Fibroblast of skin of right quadriceps (primary cell): Measurements from ENCODE around the gene LRRTM4.
"Not testable (repeated sequence)": the region's sequence is repeated elsewhere in the genome, so short reads cannot be mapped to it uniquely, and the experiment has no call there.

ENCODE experiments used
- DNase-seq: peaks from one replicate; pipeline ENCODE4 v3.0.0-alpha.2; 2013

The LRRTM4 gene

DNA sequence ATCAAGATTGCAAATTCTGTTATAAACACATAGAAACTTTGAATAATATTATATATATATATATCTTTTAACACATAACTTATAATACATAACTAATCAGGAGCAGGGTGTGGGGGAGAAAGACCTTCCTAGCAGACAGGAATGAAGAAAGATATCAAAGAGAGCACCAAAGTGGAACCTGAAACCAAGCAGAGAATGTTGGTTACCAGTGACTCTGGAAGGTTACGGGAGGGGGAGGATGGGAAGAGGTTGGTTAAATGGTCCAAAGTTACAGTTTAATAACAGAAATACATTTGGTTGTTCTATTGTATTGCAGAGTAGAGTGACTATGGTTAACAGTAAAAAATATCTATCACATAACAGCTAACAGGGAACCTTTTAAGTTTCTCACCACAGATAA lies 366.7 kb downstream of the LRRTM4 start:
- no peak for DNase-seq

DNA sequence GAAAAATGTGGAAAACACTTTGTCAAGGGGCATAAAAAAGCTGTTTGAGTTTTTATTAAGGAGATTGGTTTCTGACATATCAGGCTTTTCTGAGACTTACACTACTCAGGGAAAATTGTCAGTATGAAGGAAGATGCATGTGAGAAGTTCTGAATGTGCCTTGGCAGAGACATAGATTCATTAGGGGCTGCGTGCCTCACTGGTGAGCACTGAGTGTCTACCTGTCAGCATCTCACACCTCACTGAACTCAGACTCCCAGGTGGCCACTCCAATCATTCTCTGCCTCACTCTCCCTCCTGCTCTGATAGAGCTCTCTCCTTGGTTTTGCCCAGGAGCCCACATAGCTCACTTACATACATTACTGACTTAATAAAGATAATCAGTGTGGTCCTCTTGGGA lies 372.6 kb downstream of the LRRTM4 start:
- DNase-seq: no peak

DNA sequence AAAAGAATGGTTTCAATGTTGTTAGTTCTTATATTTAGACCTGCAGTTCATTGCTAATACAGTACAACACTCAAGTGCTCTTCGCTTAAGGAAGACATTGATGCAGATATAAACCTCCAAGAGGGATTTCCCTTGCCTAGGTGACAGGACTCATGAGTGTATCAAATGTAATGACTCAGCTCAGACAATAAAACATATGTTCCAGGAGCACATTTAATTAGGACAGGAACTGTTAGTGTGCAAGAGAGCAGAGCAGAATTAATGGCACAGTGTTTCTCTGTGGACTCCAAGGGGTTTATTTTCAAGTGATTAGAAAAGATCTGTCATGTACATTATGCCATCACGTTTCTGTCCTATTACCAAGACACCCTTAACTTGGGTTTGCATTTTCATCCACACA lies 375.0 kb downstream of the LRRTM4 start:
- no peak for DNase-seq

DNA sequence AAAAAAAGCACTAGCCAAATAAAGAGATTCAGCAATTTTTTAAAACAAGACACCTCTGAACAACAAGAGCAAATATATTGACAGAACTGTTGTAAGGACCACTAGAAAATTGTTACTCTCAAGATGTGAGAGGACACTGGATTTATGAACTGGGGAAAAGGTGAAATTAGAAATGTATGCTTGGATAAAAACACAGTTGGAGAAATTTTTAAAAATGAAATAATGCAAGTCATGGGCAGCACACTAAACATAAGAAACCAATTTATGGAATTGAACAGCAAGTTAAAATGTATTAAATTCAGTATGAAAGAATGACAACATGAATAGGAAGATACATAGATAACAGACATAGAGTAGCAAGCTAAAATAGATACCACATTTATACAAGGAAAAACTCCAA lies 377.4 kb downstream of the LRRTM4 start:
- DNase-seq: no peak

DNA sequence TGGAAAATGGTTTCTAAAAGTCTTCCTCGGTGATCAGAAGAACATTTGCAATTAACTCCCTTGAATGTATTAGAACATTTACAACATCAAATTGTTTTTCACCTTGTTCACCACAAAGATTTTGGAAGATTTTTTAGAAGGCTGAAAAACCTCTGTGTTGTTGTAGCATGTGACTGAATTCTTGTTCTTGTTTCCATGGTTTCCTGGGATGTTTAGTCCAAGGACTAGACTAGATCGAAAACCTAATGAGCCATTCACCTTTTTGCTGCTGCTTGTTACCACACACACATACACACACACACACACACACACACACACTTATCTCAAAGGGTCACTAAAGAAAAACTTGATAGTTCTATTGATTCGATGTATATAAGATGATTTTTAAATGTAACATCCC lies 380.0 kb downstream of the LRRTM4 start:
- DNase-seq: no peak

DNA sequence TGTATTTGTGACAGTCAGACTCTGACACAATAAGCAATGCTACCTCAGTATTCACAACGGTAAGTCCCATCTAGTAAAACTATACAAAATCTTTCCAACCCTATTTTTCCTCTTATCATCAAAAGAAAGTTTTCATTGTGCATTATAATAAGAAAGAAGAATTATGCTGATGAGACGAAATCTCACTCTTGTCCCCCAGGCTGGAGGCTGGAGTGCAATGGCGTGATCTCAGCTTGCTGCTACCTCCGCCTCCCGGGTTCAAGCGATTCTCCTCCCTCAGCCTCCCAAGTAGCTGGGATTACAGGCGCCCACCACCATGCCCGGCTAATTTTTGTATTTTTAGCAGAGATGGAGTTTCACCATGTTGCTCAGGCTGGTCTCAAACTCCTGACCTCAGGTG lies 393.7 kb downstream of the LRRTM4 start:
- not testable (repeated sequence) for DNase-seq

DNA sequence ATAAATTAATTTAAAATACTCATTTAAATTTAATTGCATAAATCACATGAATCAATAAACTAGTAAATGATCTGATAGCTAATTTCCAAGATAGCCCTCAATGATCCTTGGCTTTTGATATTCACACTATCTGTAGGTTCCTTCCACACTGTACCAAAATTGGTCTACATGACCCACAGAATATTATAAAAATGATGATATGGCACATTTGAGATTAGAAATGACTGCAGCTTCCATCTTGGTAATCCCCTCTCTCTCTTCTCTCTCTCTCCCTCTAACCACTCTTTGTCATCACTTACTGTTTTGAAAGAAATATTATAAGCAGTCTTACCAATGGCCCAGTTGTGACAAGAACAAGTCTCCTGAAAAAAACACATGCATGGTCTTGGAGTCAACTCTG lies 394.8 kb downstream of the LRRTM4 start:
- no peak for DNase-seq

DNA sequence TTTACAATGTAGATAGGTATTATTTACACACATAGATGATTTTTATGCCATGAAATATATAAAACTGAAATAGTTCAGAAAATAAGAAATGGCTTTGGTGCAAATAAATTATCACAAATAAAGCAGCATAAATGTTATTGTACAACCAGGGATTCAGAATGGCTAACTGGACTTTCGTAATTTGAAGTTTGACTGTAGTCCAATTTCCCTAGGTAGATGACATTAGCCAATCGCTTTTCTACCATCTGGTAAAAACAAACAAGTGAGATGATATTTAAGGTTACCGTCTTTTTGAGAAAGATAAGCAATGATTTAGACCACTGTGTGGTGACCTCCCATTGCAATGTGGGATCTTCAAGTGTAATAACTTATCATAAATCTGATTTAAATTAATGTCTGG lies 400.7 kb downstream of the LRRTM4 start:
- no peak for DNase-seq

DNA sequence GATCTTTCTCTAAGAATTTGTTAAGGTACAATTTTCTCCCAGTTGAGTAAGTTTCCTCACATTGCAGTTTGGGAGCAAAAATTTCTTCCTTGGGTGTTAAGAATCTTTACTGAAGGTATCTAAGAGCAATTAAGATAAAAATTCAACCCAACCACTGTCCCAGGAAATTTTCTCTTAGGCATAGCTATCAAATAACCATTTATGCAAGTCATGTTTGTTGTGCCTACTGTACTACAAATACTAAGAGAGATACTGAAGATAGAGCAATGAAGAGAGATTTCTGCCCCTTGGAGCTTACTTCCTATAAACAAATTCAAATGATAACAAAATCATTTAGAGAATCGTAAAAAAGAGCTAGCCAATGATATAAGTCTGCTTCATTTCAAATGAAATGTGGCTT lies 402.8 kb downstream of the LRRTM4 start:
- DNase-seq: no peak

DNA sequence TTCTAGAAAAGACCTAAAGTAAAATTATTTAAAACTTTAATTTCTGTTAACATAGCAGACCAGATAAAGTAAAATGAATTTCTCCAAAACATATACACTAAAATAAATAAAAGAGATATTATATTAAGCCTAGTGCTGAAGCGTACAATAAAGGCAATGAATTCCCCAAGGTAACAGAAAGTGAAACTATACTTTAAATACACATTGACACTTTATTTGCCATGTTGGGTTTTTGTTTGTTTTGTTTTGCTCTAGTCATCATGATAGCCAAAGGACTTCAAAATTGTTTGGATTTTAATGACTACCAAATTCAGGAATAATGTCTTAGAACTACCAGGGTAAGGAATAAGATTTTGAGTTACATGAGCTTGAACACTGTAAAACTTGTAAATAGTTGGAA lies 413.3 kb downstream of the LRRTM4 start:
- DNase-seq: no peak

DNA sequence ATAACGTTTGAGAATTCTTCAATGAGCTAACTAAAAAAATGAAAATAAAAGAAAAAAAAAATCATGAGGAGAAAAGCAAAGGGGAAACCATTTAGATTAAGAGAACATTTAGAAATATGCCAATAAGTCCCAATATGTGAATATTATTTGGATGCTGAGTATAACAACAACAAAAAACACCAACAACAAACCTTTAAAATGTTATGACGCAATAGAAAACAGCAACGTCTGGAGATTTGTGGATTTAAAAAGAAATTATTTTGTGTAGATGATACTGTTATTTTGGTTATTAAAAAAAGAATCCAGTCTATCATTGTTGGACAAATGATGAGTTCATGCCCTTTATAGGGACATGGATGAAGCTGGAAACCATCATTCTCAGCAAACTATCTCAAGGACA lies 417.2 kb downstream of the LRRTM4 start:
- DNase-seq: no peak

DNA sequence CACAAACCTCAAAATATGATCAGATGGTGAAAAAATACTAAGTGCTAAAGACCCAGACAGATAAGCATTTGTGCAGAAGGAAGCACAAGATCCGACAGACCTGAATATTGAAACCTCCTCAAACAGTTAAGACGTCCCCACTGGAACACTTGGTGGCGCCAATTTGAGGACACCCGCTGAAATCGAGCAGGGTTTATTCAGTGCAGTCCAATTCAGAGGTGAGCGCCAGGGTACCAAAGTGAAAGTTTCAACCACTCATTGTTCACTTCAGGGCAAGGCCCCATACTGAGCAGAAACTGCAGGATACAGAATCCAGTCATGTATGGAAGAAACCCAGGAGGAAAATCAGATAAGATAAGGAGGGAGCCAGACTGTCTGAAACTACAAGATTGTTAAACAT lies 417.6 kb downstream of the LRRTM4 start:
- no peak for DNase-seq

DNA sequence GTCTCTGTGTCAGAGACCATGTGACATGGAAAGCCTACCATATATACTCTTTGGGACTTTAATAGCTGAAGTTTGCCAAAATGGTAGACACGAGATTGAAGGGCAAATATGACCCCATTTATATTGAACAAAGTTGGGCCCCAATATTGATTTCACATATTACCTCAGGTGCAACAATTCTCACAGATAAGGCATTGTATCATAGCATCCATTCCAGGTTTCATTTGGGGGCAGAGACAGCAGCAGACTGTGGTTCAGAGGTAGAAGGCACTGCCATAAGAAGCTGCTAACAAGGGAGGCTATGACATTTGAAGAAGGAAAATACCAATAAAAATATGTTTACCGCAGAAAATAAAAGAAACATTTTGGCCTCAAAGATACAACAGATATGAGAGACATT lies 419.2 kb downstream of the LRRTM4 start:
- DNase-seq: no peak

DNA sequence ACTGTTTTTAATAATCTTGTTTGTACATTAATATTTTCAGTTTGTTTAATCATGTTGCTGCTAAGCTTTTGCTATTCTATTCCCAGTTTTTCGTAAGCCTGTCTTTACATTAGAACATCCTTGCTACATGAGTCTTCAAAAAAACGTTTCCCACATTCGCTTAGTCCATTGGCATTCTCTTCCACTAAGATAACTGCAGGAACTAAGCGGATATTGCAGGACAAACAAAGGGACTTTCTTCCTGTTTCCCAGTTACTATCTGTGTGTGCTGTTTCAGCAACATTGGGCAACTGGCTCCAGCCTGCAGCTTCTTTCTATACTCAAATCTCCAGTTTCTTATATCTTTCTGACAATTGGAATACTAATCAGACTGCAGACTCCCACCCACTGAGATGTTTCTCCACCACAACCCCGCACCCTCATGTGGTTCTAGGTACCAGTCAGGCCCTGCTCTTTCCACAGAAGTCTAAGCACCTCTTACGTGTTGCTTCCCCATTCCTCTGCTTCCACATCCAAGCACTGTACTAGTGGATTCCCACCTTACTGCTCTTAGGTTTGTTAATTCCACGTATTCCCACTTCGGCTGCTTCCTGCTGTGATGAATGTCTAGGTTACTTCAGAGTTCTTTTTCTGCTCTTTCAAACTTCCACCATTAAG lies 420.3 kb downstream of the LRRTM4 start:
- DNase-seq: no peak

DNA sequence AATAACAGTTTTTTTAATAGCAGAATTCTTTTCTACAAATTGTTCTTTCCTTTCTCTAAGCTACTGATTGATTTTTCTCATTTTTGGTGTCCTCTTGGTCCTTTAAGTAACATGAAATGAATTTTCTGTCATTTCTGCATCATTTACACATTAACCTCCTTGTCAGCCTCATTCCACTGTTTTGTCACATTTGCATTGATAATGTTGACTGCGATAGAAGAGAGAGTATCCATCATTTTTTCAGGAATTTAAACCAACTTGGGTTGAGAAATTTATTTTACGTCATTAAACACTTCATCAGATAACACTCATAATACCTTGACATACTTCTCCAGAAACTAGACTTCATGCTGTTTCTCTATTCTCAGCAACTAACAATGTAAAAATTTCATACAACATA lies 422.2 kb downstream of the LRRTM4 start:
- DNase-seq: no peak

DNA sequence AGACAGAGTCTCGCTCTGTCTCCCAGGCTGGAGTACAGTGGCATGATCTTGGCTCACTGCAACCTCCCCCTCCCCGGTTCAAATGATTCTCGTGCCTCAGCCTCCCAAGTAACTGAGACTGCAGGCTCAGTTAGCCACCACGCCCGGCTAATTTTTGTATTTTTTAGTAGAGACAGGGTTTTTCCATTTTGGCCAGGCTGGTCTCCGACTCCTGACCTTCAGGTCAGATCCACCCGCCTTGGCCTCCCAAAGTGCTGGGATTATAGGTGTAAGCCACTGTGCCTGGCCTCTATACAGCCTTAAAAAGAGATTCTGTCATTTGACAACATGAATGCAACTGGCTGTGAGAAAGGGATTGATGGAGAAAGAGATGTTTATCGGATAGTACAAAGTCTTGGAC lies 426.7 kb downstream of the LRRTM4 start:
- not testable (repeated sequence) for DNase-seq

DNA sequence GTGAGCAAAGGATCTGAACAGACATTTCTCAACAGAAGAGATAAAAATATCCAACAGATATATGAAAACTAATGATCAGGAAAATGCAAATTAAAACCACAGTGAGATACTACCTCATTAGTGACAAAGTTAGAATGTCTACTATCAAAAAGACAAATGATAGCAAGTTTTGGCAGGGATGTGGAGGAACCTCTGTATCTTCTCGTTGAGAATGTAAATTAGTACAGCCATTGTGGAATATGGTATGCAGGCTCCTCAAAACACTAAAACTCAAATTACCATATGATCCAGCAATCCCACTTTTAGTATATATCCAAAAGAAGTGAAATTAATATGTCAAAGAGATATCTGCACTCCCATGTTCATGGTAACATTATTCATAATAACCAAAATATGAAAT lies 427.1 kb downstream of the LRRTM4 start:
- DNase-seq: no peak

DNA sequence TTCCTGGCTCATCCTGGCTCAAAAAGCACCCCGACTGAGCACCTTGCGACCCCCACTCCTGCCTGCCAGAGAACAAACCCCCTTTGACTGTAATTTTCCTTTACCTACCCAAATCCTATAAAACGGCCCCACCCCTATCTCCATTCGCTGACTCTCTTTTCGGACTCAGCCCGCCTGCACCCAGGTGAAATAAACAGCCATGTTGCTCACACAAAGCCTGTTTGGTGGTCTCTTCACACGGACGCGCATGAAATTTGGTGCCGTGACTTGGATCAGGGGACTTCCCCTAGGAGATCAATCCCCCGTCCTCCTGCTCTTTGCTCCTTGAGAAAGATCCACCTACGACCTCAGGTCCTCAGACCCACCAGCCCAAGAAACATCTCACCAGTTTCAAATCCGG lies 433.8 kb downstream of the LRRTM4 start:
- DNase-seq: not testable (repeated sequence)

DNA sequence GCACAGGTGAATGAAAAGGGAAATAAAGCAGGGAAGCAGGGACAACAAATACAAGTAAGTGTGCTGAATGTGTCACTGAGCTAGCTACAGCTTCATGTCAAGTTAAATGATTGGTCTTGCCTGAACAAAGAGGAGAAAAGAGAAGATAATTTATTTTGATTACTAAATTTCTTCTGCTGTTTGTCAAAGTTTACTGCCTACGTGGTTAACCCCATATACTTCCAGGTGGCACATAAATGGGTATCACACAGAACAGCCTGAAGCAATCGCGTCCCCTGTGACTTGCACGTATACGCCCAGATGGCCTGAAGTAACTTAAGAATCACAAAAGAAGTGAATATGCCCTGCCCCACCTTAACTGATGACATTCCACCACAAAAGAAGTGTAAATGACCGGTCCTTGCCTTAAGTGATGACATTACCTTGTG lies 434.2 kb downstream of the LRRTM4 start:
- no peak for DNase-seq

DNA sequence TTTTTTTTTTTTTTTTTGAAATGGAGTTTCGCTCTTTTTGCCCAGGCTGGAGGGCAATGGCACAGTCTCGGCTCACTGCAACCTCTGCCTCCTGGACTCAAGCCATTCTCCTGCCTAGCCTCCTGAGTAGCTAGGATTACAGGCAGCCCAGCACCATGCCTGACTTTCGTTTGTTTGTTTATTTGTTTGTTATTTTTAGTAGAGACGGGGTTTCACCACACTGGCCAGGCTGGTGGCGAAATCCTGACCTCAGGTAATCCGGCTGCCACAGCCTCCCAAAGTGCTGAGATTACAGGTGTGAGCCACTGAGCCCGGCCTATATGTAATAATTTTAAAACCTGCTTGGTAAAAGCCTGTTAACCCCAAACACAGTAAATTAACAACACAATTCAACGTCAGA lies 435.7 kb downstream of the LRRTM4 start:
- DNase-seq: no peak

DNA sequence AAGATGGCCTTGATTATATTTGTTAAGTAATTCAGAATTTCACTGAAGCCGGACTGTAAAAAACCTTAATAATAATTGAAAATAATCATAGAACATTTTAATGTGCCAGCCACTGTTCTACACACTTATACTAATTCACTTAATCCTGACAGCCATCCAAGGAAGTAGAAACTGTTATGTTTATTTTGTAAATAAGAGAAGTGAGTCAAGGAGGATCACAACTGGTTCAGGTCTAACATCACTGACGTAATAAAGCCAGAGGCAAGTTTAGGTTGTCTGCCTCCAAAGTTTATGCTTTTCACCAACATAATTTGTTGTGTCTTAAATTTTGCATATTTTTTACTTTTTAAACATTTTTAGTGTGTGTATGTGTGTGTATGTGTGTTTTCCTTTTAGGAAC lies 436.1 kb downstream of the LRRTM4 start:
- DNase-seq: no peak

DNA sequence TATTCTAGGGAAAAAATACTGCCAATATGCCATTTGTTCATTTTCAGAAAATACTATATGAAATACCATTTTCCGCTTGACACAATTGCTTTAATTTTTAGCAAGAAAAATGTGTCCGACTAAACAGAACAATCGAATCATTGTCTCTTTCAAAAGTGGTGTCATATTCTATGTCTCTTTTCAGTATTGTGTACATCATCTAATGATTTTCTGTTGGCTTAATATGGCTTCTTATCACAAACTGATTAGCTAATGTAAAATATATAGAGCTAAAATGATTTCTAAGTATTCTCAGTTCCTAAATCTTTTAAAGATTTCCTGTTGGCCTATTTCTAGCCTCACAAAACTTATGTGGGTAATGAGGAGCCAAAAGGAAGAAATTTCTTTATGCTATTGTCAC lies 436.6 kb downstream of the LRRTM4 start:
- no peak for DNase-seq

DNA sequence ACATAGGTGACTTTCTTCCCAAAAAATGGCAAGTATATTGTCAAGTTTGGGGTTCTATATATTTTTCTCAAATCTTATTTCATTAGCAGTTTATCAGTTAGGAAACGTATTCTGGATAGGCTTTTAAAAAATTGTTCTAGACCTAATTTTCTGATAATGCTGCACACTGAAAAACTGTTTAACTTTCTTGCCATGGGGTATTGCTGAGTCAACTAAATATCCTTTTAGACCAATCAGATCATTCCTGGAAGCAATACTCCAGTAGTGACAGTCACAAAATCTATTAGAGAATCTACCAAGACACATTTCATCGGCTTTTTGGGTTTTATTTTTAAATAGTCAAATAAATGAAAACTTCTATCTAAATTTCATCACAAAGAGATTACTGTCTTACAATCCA lies 440.6 kb downstream of the LRRTM4 start:
- DNase-seq: no peak

DNA sequence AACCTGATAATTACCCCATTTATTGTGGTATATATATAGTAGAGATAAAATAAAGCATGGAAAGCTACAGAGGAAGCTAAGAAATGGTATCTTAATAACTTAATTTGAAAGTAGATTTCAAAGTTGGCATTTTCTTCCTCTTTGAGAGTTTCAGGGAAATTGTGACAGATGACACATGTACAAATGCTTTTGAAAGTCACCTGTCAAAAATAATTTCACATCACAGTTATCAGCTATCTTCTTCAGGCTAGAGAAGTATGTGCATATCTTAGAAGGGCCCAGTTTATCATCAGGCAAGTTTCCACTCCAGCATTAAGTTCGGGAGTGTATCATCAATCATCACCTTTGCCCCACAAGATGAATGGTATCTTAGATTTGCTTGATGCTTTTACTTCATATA lies 457.9 kb downstream of the LRRTM4 start:
- no peak for DNase-seq

DNA sequence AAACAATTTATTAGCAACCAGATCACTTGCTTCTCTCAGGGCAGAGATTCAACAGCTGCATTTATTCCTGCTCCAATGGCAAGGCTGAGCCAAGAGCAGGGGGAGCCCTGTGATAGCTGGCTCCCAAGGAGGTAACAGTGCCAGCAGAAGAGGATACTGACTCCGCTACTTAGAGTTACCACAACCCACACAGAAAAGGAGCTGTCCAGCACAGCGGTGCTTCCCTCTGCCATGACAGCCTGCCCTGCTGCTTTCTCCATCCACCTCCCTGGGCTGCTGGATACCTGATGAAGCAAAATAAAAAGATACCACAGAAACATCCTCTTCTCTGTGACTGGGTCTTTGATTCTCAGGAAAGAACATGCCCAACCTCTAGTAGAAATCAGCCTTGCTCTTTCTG lies 467.2 kb downstream of the LRRTM4 start:
- DNase-seq: no peak

DNA sequence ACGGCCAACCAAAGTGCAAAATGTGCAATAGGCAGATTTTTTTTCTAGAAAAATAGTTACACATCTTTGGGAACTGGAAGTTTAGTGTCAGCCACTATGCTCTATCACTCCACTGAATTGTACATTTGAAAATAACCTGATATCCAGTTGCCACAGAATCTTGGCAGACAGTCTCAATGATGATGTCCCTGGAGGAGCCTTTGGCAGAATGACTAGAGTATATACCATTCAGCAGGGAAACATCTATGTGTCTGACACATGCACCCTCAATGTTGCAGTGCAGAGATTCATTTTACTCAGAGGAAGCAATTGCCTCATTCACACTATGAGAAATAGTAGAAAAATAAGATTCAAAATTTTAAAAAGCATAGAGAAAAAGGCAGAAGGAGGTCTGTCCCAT lies 475.8 kb downstream of the LRRTM4 start:
- no peak for DNase-seq
